Activated CD4-positive, alpha-beta T cell treated with anti-CD3 and anti-CD28 coated beads, Interleukin-2, amount 50 U/mL, for 48 hours (primary cell): ENCODE results near the gene PMEL.
A peak's percentile ranks its signal among the peaks of the same experiment; 100 is the strongest.
"Not testable (repeated sequence)": the region's sequence is repeated elsewhere in the genome, so short reads cannot be mapped to it uniquely, and the experiment has no call there.

Experiments
- DNase-seq, 2 experiments: peaks; one replicate each; pipeline ENCODE4 v3.0.0-alpha.2; 2020

PMEL gene

GRCh38 chr12:55982319-55982936 lies 16.6 kb upstream of the PMEL start:
- no peak for DNase-seq

- DNase-seq, result not testable (repeated sequence)
Observed at GRCh38 chr12:55981882-55982281, 16.0 kb upstream of the PMEL start.

- no peak for DNase-seq
Observed at GRCh38 chr12:55979069-55979468, 13.2 kb upstream of the PMEL start.

- no peak for DNase-seq
Observed at GRCh38 chr12:55978393-55978792, 12.6 kb upstream of the PMEL start.

GRCh38 chr12:55974308-55974730 lies 8.5 kb upstream of the PMEL start:
- peak; percentile 46 to 57 for DNase-seq

GRCh38 chr12:55973599-55974307 lies 7.9 kb upstream of the PMEL start, which contains the start of gene RAB5B:
Gene RAB5B, plus strand, starts transcription at chr12:55974078. Its CDS starts 12,883 bp downstream, at chr12:55986961.
- peak; percentile 97 to 99 for DNase-seq

- no peak for DNase-seq
Observed at GRCh38 chr12:55972911-55973598, 7.2 kb upstream of the PMEL start.

GRCh38 chr12:55972456-55972855 lies 6.6 kb upstream of the PMEL start:
- DNase-seq, result no peak

- no peak for DNase-seq
Observed at GRCh38 chr12:55972042-55972441, 6.2 kb upstream of the PMEL start.

GRCh38 chr12:55970775-55971174 lies 4.9 kb upstream of the PMEL start:
- DNase-seq, result no peak

- DNase-seq, result no peak
Observed at GRCh38 chr12:55969356-55969755, 3.5 kb upstream of the PMEL start.

GRCh38 chr12:55966408-55967281 lies 803 bp upstream of the PMEL start, which contains the start of gene CDK2:
Gene CDK2, plus strand, starts transcription at chr12:55966830. Its CDS starts 179 bp downstream, at chr12:55967009.
- DNase-seq, result peak; percentile 97 to 98

- no peak for DNase-seq
Observed at GRCh38 chr12:55965240-55965639, 602 bp downstream of the PMEL start.

- no peak for DNase-seq
Observed at GRCh38 chr12:55963760-55964159, 2.1 kb downstream of the PMEL start.

GRCh38 chr12:55957106-55957859 lies 8.6 kb downstream of the PMEL start:
- DNase-seq, result no peak

- DNase-seq, result peak; percentile 54 to 63
Observed at GRCh38 chr12:55955800-55956508, 9.9 kb downstream of the PMEL start.

- DNase-seq, result no peak
Observed at GRCh38 chr12:55955344-55955743, 10.5 kb downstream of the PMEL start.

- no peak for DNase-seq
Observed at GRCh38 chr12:55946553-55946952, 19.3 kb downstream of the PMEL start.

GRCh38 chr12:55942577-55943136 lies 23.2 kb downstream of the PMEL start:
- no peak for DNase-seq

- DNase-seq, result no peak
Observed at GRCh38 chr12:55942055-55942454, 23.8 kb downstream of the PMEL start.
